Panc1 (cell line): ENCODE data around the gene TEKT3.

Experiments
- CTCF ChIP-seq: fragments of 450-650 bp; IDR thresholded peaks from 2 replicates; pipeline ENCODE4 v1.5.1; 2017; ENCODE audit warnings: mild to moderate bottlenecking
- POLR2AphosphoS5 ChIP-seq: IDR thresholded peaks from 2 replicates; pipeline ENCODE4 v1.6.1; 2012; ENCODE audit warnings: mild to moderate bottlenecking, low read depth, low read length, moderate library complexity
- REST ChIP-seq, 2 experiments: IDR thresholded peaks; 2 replicates each; pipeline ENCODE4 v1.6.1; 2011 to 2012; ENCODE audit warnings: low read depth in 2 of 2, control low read depth in 1 of 2, low read length in 1 of 2, mild to moderate bottlenecking in 1 of 2, moderate library complexity in 1 of 2; ENCODE audit not compliant: insufficient read depth in 1 of 2
- SIN3A ChIP-seq: IDR thresholded peaks from 2 replicates; pipeline ENCODE4 v1.6.1; 2012; ENCODE audit warnings: low read depth, mild to moderate bottlenecking, low read length, moderate library complexity, borderline replicate concordance; ENCODE audit not compliant: insufficient read depth
- TCF7L2 ChIP-seq: IDR thresholded peaks from 2 replicates; pipeline ENCODE4 v1.6.1; 2011; ENCODE audit warnings: mild to moderate bottlenecking, low read depth, low read length, inconsistent platforms

- TF ChIP-seq CTCF (no peak), REST (IDR thresholded peaks at IDR 0.05; ENCODE audit: insufficient read depth in 1 of 2, low read depth in 2 of 2, low read length in 1 of 2) (no peak), TCF7L2 (no peak), POLR2AphosphoS5 (no peak), SIN3A (no peak)
Observed at GRCh38 chr17:15288859-15289258, 52.5 kb downstream of the TEKT3 start.
